Inflammatory macrophage treated with lipopolysaccharide for 4 hours (primary cell): ENCODE measurements around the gene EBF3.

Source experiments
- DNase-seq: peaks from one replicate; pipeline ENCODE4 v3.0.0-alpha.2; 2020

EBF3 gene

DNA sequence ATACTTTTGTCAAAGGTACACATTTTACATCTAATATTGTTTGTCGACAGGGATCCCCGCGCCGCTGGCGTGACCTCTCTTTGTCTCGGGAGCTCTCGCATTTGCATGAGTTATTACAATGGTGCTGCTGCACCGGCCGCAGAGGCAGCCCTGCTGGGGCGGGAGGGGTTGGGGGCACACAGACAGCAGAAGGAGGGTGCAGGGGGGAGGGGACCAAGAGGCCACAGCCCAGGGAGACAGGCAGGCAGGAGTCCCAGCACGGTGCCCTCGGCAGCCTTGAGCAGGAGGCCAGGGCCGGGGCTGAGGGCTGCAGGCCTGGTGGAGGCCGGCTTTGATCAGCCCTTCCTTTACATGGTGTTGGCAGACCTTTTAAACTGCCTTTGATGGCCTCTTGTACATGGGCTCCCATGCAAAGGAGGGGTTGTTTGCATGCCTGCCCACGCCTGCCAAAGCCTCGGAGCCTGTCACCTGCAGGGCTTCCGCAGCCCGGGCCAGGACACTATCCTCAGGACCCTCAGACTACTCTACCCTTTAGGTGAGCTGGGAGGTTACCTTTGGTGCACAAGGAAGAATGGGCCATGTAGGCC is 95.5 kb downstream of the EBF3 start:
- DNase-seq = no peak

DNA sequence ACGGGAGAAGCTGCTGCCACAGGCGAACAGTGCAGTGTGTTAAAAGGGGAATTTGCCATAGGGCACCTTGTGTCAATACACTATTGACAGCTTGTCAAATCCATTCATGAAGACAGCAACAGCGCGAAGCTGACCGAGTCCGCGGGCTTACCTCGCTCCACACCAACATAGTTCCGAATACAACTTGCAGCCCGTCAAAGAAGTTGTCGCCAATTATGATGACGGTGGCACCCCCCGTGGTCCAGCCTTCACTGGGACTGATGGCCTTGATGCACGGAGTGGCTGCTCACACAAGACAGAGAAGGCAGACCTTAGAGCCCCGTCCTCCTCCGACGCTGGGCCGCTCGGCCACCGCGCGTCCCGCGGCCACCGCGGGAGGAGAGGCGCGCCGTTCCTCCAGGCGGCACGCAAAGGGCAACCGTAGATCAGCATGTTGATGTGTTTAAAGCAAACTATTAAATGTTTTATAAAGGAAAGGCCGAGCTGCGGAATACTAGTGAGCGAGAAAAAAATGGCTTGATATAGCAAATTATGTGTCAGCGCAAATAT is 96.4 kb downstream of the EBF3 start:
- no peak for DNase-seq

DNA sequence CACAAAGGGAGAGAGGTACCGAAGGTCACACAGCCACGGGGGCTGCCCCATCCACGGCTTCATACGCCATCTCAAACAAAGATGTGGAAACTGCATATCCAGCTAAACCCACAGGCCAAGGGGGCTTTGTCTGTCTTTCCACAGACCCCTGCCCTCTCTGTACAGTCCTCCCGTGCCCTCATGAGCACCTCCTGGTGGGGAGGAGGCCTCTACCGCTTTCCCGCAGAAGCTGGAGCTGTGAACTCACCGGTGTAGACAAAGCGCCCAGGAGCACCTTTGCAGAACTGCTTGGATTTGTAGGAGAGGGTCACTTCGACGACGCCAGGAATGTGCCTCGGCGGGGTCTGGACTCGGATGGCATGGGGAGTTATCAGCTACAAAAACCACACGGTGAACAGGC is 97.2 kb downstream of the EBF3 start:
- DNase-seq = no peak

DNA sequence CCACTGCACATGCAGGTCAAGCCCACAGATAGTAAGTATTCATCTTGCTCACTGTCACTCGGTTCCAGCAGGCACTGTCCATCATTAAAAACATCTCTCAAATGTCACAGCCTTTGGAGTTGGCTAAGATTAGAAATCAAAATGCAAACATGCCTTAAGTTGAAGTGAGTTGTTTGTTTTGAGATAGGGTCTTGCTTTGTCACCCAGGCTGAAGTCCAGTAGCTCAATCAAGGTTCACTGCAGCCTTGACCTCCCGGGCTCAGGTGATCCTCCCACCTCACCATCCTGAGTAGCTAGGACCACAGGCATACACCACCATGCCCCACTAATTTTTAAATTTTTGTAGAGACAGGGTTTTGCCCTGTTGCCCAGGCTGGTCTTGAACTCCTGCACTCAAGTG is 98.1 kb downstream of the EBF3 start:
- DNase-seq = no peak

DNA sequence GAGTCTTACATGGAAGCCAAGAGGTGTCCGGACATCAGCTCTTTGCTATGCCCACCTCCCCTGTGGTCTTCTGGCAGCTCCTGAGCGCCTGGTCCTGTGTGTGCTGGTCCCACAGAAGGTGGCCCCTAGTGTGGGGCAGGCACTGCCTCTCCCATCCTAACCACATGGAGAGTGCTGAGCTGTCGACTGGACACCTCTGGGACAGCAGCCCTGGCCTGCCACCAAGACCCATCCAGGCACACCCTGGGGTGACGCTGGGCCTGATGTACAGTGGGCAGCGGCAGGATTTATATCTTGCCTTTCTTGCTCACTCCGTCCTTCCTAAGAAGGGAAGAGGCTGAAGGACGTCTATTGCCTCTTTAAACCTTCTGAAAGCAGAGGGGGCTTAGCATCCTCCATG is 98.7 kb downstream of the EBF3 start:
- DNase-seq = no peak

DNA sequence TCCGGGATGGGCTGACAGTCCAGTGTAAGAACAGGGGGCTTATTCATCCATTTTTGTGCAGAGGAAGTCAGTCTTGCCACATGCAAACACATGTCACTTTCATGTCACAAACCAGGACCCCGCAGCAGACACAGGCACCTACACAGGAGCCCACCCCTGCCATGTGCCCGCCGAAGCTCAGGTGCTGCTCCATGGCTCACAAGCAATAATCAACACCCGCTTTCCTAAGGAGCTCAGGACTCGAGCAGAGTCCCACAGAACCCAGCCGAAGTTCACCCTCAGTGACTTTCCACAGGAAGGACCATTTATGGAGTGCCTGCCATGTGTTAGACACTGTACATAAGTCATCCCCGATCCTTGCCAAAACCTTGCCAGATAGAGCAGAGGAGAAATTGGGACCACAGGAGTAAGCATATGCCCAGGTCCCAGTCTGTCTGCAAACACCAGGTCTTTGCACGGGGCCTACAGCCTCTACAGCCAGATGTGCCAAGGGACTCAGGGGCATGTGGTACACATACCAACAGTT is 99.4 kb downstream of the EBF3 start:
- DNase-seq = no peak

DNA sequence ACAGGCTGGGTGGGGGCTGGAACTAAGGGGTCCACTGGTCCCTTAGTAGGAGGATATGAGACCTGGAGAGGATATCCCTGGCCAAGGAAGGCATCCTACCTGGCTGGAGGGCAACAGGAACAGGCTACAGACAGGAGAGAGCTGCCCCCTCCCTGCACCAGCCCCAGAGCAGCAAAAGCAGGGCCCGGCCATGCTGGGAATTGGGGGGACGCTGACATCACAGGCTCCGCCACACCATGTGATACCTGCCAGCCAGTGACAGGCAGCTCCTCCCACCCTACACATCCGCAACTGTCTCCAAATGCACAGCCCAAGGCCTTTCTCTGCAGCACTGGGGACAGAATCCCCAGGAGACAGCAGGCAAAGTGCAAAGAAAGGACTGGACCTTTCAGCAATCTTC is 100.0 kb downstream of the EBF3 start:
- no peak for DNase-seq

DNA sequence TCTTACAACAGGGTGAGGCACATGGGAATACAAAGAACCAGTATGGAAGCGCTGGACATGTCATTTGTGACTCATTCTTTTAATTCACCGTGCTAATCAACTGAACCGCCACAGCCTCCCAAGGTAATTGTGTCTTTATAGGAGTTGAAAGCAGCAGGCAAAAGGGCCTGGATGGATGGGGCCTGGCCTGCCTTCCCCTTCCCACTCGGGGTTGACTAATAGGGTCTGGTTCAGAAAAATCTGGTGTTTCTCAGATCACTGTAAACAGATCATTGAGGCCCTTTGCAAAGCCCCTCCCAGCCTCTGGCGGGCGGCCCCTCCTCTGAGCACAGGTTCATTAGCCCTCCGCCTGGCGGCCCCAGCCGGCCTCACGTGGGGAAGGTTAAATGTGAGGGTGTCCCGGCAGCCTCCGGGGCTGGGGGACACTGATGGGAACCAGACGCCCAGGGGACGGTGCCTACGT is 100.8 kb downstream of the EBF3 start:
- DNase-seq = no peak

DNA sequence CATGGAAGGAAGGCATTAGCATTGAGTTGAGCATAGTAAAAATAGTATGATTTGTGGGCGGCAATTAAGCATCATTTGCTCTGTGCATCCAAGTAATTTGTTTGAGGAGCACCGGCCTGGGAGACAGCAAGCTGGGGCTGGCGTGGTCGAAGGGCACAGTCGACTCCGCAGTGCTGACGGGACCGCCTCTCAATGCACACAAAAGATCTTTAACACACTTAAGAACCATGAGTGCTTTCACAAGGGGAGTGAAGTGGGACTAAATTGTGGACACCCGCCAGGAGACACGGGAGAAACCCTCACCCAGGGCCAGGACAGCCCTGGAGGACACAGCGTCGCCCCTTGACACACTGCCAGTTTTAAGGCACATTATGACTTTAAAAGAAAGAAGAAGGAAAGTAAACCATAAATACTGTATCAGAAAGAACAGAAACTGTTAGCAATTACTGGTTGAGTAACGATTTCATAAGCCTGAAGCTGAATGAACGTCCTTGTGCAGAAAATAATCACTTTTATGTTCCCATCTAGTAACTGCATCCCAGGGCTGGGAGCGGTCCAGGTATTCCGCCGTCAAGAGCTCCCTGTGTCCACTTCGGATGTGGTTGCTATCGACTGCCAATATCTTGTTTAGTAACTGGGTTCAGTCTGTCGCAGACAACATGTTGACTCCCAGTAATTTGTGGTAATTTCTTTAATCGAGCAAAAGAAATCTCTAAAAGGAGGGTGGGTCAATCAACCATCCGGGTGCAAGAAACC is 102.1 kb downstream of the EBF3 start:
- DNase-seq = no peak

DNA sequence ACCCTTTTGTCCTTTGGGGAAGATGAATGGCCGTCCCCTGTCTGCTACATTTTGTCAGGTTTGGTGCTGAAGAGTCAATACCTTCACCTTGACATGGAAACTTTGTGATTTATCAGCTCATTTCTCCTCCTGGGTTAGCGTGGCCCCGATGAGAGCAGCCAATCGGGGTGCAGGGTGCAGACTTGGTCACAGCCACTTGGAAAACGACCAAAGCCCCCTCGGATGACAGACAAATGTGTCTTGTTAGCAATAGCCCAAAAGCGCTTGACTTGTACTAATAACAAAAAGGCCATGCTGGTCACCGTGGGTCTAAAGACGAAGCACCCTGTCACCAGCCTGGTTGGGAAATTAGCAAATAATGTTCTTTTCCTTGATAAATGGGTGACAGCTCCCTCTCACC is 103.7 kb downstream of the EBF3 start:
- no peak for DNase-seq

DNA sequence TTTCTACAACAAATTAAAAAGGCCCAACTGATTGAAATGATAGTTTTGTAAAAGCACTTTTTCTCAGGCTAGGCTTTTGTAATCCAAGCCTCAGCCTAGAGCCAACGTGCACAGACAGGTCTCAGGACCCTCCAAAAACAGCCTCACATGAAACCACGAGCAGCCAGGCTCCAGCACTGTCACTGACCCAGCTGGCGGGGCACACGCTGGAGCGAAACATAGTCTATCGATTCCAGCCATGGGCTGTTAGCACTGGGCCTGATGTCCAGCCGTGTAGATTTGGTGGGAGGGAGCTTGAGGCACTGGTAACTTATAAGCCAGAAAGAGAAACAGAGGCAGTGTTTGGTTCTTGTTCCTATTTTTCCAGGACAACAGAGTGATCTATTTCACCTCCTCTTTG is 104.5 kb downstream of the EBF3 start:
- no peak for DNase-seq

DNA sequence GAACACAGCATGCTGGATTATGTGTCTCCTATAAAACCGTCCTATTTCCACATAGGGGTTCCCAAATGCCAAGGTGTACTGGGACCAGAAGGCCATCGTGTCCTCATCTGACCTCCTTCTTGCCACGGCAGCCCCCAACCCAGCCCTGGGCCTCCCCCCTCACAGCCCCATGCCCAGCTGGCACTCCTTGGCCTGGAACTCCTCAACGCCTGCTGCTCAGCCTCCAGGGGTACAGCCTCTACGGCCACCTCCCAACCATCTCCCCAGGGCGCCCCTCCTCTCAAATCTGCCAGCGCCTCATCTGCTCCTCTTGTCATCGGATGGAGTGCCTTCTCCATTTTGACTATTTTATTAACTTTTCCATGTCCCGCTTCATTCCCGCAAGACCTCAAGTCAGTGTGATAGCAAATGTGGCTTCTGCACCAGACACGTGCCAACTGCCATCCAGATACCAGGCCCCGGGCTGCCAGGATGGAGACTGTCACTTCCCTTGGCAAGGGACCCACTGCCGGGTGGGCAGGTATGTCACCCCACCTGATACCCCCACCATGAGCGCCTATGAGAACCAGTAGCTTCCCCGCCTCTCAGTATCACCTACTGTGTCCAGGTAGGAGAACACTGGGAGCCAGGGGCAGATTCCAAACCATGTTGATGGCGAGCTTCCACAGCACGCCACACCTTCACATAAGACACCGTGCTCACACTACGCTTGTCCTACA is 106.7 kb downstream of the EBF3 start:
- no peak for DNase-seq

DNA sequence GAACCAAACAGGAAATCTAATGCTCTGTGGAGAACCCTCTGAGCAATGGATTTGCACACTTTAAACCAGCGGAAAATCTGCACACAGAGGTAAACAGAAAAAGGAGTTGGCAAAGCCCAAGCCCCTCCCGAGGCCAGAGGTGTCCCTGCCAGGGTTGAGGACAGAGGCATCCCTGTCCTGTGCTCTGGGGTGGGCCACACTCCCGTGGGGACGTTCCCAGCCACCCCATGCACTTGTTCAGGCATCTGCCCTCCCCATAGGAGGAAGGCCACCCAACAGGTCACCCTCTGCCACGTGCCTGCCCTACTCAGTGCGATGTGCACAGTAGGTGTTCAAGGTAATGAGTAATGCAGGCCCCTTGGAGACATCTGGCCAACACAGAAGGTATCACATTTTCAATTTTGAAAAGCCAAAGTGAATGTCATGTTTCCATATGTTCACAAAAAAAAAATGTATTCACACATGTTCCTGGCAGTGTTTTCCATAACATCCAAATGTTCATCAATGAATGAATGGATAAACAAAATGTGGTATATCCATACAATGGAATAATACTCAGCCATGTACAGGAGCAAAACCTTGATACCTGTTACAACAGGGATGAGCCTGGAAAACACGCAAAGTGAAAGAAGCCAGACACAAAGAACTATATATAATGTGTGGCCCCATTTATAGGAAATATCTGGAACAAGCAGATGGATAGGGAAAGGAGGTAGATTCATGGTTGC is 108.1 kb downstream of the EBF3 start:
- DNase-seq = no peak

DNA sequence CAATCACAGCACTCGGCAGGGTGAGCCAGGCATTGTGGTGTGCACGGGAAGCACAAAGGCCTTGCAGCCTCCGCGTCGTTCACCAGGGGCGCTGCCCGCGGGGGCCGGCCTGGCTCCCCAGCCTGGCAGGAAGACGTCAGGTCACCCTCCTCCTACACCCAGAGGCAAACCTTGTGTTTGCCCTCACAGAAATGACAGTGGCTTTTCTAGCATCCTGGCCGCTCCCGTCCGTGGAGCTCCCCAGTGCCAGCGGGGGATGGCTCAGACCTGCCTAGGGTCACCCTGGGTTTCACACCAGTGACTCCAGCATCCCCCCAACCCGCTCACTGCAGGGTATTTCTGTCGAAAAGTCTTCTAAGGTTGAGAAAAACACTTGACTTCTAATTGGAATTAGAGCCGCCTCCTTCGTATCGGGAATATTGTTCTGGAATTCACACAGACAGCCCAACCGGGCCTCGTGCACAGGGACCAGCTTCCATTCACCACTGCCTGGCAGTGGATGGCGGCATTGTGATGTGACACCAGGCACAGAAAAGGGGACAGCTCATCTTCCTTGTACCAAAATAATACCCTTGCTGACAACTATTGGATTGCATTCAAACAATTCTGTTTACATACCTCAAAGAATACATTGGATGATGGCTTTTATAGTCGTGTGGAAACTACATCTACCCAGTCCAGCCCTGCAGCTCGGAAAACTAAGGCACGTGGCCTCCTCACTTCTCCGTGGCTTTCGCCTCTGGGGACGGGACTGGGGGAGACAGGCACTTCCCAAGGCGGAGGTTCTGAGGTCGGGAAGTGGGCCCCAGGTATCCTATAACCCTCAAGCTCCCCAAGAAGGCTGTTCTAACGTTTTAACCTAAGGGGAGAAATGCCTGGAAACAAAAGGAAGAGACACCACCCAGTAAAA is 109.0 kb downstream of the EBF3 start:
- DNase-seq = no peak

DNA sequence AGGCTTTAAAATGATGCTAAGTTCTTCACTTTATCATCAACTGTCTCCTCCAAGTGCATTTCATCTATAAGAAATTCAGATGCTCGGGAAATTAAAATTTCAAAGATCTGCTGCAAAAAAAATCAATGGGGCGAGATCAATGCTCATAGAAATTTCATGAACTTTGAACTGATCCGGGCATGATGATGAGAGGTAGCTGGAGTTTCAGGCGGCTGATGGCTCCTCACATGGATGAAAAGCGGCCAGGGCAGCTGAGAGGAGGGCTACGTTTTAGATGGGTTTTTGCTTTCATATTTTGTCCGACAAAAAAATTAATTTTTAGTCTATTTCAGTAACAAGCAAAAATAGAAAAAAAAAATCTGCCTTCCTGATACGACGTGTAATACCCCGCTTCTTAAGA is 109.9 kb downstream of the EBF3 start:
- no peak for DNase-seq

DNA sequence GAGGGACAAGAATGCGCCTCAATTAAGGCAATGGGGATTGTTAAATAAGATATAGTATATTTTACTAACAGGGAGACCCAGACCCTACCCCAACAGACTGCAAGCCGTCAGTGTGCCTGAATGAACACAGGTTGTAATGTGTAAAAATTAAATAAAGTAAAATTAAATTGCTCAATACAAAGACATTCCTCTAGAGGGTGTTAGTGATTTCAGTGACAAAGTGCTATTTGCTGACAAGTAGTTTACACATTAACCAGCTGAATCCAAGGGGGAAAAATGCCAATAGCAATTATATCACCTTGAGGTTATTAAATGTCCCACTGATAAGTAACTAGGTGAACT is 110.5 kb downstream of the EBF3 start:
- no peak for DNase-seq

DNA sequence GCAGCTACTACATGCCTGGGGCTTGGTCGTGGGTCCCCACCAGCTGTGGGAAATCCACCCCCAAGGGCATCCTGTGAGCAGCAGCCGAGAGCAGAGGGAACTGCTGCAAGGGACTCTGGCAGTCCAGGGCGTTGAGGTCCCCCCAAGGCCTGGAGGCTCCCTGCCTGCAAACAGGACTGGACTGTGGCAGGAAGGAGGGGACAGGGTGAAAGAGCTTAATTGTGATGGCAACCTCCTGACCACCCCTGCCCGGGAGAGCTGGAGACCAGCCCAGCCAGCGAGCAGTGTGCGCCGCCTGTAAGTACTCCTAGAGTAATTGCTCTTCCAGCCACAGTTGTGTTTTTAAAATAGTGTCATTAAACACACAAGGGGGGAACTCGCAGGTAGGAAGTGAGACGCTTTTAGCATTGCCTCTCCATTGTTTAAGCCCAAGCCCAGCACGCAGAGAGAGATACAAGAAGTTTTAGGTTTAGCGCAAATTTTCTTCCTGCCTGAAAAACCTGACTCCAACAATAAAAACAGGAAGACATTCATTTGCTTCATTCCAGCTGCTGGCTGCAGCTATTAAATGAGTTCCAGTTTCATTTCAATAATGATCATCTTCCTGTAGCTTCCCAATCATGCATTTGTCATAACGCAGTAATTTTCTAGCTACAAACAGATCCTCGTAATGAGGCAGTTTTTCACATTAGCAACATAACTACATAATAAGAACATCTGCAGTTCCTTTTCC is 111.1 kb downstream of the EBF3 start:
- peak; percentile 3 for DNase-seq

DNA sequence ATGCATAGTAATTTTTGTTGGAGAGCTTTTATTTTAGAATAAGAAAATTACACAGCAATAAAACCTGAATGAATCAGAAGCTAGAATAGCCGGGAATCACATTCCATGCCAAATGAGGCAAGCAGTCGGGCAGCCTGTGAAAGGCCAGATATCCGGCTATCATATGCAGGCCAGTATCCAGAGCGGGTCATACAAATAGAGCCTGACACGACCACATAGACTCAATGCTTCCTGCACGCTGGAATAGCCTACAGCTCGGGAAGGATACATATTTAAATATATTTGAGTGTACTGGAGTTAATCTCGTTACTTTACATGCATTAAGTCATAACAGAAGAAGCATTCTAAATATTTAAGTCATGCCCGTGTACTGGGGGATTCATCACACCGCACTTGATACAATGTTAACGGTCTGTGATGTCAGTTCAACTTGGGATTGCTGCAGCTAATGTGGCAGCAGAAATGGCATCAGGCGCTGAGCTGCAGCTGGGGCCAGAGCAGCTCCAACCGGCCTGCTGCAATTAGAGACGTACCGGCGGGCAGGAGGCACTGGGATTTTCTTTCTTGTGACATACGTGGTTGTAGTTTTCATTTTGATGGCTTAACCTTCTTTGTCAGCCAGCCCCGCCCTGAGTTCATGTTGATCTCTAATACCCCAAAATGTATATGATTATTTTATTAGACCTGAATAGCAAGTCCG is 112.0 kb downstream of the EBF3 start:
- DNase-seq = no peak

DNA sequence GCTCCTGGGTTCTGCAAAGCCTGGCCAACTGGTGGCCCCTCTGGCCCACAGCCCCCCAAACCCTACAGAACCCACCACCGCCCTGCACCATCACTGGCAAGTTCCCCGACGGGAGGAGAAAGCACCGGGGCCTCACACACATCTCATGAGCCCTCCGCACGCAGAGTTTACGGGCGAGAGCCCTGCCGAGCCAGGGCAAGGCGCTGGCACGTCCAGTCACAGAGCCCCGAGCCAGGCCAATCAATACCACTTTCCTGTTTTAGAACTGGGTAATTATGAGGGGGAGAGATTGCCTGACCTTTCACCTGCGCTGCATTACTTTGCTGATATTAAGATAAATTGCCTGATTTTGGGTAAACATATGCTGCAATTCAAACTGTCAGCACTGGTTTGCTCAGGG is 113.3 kb downstream of the EBF3 start:
- DNase-seq = no peak

DNA sequence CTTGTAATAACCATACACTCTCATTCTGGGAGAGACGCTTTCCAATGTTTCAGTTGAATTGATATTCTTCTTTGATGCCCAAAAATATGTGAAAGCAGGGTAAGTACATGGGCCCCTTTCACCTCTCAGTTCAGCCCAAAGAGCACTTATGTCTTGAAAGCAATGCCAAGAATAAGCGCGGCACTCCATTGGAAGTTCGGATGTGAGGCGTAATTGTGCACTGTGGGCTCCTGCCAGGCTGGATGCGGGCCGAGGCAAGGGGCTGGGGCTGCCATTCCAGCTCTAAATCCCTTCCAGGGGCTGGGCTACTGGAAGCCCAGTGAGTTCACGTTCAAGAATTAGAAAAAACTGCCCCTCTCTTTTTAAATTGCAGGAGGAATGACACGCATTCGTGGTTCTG is 113.8 kb downstream of the EBF3 start:
- no peak for DNase-seq

DNA sequence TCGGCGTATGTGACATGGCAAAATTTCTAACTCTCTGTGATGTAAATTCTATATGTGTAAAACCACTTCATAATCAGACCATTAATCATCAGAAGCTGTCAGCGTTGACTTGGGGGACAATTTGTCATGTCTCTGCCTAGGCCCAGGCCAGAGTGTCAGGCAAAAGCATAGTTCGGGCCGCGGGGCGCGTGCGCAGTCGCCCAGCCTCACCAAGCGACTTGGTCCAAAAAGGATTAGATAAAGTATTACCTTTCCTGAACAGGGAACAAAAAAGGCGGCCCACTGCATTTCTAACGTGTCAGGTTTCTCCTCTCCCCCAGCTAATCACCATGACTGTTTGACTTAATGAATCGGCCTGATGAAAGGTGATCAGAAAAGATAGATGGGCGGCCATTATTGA is 114.2 kb downstream of the EBF3 start:
- no peak for DNase-seq
